NB4 (cell line): Measurements from ENCODE around the gene DAZL.

Experiments used
- DNase-seq: peaks from one replicate; pipeline ENCODE4 v3.0.0; 2010; ENCODE audit warnings: low read depth
- H3K4me3 ChIP-seq: one replicate; pipeline ENCODE4 v1.5.1; 2011; ENCODE audit warnings: mild to moderate bottlenecking, low read depth, low read length, moderate library complexity
- CTCF ChIP-seq: IDR thresholded peaks from one replicate; pipeline ENCODE4 v1.5.1; 2012; ENCODE audit warnings: low read depth, low read length
- MYC ChIP-seq: IDR thresholded peaks from 2 replicates; pipeline ENCODE4 v1.6.1; 2011; ENCODE audit warnings: low read depth, low read length
- POLR2A ChIP-seq: IDR thresholded peaks from 2 replicates; pipeline ENCODE4 v1.6.1; 2011; ENCODE audit warnings: mild to moderate bottlenecking; ENCODE audit not compliant: insufficient read length; ENCODE audit errors: extremely low read depth
- TF ChIP-seq, protein P1 (sequence below): IDR thresholded peaks from 2 replicates; pipeline ENCODE4 v1.6.1; 2011; ENCODE audit warnings: low read depth, low read length

Gene DAZL

GRCh38 chr3:16545413-16546185 is 59.6 kb downstream of the DAZL start:
- TF ChIP-seq, protein P1, sequence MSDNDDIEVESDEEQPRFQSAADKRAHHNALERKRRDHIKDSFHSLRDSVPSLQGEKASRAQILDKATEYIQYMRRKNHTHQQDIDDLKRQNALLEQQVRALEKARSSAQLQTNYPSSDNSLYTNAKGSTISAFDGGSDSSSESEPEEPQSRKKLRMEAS, result no peak
- TF ChIP-seq MYC (no peak), CTCF (no peak), POLR2A (no peak)

DNA sequence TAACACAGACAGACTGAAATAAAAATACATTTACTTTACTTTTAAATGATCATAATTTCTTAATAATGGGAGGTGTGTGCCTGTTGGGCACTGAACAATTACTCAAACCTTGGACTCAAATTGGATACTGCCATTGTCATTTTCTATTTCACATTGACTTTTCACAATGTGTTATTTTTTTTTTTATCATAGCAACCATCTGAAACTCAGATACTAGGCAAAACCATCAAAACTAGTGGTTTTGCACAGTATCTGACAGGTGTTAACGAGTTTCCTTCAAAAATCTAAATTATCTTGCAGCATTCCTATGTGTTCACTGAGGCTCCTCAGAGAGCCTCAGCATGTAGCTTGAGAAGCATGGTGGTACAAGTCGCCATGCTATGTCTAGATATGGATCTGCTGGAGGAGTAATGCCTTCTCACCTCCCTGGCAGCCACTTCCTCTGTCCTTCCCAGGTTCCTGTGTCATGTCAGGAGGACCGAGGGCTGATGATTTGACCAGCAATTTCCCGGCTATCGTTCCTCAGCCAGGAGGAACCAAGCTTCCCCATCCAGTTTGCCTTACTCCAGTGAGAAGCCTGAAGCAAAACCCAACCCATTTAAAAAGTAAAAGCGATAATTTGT is 61.9 kb downstream of the DAZL start:
- no peak overlapping the region for H3K4me3 ChIP-seq
- TF ChIP-seq CTCF (no peak), MYC (no peak), POLR2A (no peak)
- TF ChIP-seq, protein P1, result no peak
- DNase-seq, result no peak

More at GRCh38 chr3:16545413-16546185, 59.6 kb downstream of the DAZL start:
- no peak overlapping the region for H3K4me3 ChIP-seq
- DNase-seq, result no peak

GRCh38 chr3:16538507-16538906 is 66.7 kb downstream of the DAZL start:
- no peak for TF ChIP-seq MYC
- no peak for TF ChIP-seq POLR2A
- TF ChIP-seq, protein P1, result no peak
- no peak for TF ChIP-seq CTCF
- no peak for DNase-seq
- no peak overlapping the region for H3K4me3 ChIP-seq

GRCh38 chr3:16536996-16537395 is 68.2 kb downstream of the DAZL start:
- no peak for DNase-seq
- no peak overlapping the region for H3K4me3 ChIP-seq
- TF ChIP-seq POLR2A (no peak), MYC (no peak)
- TF ChIP-seq, protein P1, result no peak
